Measurements from ENCODE around the gene PAMR1.

- TF ChIP-seq CTCF (IDR thresholded peaks at IDR 0.05) (no peak), POLR2A (IDR thresholded peaks at IDR 0.05) (no peak)
Measured at GRCh38 chr11:35524780-35525179, 636 bp downstream of the PAMR1 start.
